K562 treated with DMSO at 1 percent for 24 hours (cell line): Measurements from ENCODE around the gene ASPHD2. TPM values are rescaled to one million over a fixed set of nuclear protein-coding genes. Genes with fewer than 3 reads are reported as not detected.

ENCODE experiments used
- total RNA-seq: library from RNA; unstranded; fragments of 300-600 nt; gene quantifications from 2 replicates; pipeline ENCODE4 v1.2.3, GENCODE V29; 2022; ENCODE audit warnings: low read depth; ENCODE audit not compliant: insufficient read depth

Gene ASPHD2
- 1.5 and 1.6 TPM in 2 replicates for total RNA-seq

GRCh38 chr22:26428515-26429457 is at the start of gene ASPHD2:
Gene ASPHD2 (plus strand): TSS chr22:26429260. CDS start chr22:26433616, 4,356 bp downstream.

GRCh38 chr22:26483439-26484359 is 54.6 kb downstream of the ASPHD2 start, which contains the start of the genes HPS4 and SRRD:
Gene HPS4 (minus strand): TSS chr22:26483783. CDS start chr22:26481762, 2,021 bp downstream.
Gene SRRD (plus strand): TSS chr22:26483877. CDS start chr22:26483891, 14 bp downstream.

Other genes starting within 250 kb of the ASPHD2 start
- gene HPS4, start 54.5 kb downstream of the ASPHD2 start, total RNA-seq, result 16.7 and 18.5 TPM in 2 replicates
- 8.5 and 11.9 TPM in 2 replicates for gene SRRD, start 54.6 kb downstream of the ASPHD2 start, total RNA-seq
- 23.5 and 25.3 TPM in 2 replicates for gene TFIP11, start 83.2 kb downstream of the ASPHD2 start, total RNA-seq
- gene TPST2, start 160.9 kb downstream of the ASPHD2 start, total RNA-seq, result 84.1 and 85.9 TPM in 2 replicates
- gene CRYBB1, start 188.8 kb downstream of the ASPHD2 start, total RNA-seq, result not detected in 2 replicates
- 1.4 TPM in 1 of 2 replicates, not detected in the other for gene CRYBA4, start 192.7 kb downstream of the ASPHD2 start, total RNA-seq
- gene MIAT, start 228.3 kb downstream of the ASPHD2 start, total RNA-seq, result 0.25 and 0.65 TPM in 2 replicates